PFSK-1 (cell line): Measurements from ENCODE around the gene SLC38A10.

Experiments used
- POLR2AphosphoS5 ChIP-seq: IDR thresholded peaks from 2 replicates; pipeline ENCODE4 v1.6.1; 2012; ENCODE audit warnings: low read depth, mild to moderate bottlenecking, control low read depth, low read length, moderate library complexity
- TAF1 ChIP-seq: IDR thresholded peaks from 2 replicates; pipeline ENCODE4 v1.6.1; 2012; ENCODE audit warnings: low read length, control low read depth, borderline replicate concordance; ENCODE audit not compliant: insufficient read depth
- TF ChIP-seq, protein P1 (sequence below), 2 experiments: IDR thresholded peaks; 2 replicates each; pipeline versions ENCODE4 v1.6.1 to v1.8.0; 2011 to 2012; ENCODE audit warnings: low read depth in 2 of 2, low read length in 2 of 2, control low read depth in 1 of 2, inconsistent platforms in 1 of 2, mild to moderate bottlenecking in 1 of 2, moderate library complexity in 1 of 2; ENCODE audit not compliant: insufficient read depth in 1 of 2

DNA sequence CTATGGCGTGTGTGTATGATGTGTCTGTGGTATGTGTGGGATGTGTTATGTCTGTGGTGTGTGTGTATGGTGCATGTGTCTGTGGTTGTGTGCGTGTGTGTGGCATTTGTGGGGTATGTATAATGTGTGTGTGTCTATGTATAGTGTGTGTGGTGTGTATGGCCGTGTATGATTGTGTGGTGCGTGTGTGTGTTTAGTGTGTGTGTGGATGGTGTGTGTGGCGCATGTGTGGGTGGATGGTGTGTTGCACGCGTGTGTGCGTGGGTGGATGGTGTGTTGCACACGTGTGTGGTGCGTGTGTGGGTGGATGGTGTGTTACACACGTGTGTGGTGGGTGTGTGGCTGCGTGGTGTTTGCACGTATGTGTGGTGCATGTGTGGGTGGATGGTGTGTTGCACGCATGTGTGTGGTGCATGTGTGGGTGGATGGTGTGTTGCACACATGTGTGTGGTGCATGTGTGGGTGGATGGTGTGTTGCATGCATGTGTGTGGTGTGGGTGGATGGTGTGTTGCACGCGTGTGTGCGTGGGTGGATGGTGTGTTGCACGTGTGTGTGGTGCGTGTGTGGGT lies 5.6 kb upstream of the SLC38A10 start:
- TF ChIP-seq, protein P1, sequence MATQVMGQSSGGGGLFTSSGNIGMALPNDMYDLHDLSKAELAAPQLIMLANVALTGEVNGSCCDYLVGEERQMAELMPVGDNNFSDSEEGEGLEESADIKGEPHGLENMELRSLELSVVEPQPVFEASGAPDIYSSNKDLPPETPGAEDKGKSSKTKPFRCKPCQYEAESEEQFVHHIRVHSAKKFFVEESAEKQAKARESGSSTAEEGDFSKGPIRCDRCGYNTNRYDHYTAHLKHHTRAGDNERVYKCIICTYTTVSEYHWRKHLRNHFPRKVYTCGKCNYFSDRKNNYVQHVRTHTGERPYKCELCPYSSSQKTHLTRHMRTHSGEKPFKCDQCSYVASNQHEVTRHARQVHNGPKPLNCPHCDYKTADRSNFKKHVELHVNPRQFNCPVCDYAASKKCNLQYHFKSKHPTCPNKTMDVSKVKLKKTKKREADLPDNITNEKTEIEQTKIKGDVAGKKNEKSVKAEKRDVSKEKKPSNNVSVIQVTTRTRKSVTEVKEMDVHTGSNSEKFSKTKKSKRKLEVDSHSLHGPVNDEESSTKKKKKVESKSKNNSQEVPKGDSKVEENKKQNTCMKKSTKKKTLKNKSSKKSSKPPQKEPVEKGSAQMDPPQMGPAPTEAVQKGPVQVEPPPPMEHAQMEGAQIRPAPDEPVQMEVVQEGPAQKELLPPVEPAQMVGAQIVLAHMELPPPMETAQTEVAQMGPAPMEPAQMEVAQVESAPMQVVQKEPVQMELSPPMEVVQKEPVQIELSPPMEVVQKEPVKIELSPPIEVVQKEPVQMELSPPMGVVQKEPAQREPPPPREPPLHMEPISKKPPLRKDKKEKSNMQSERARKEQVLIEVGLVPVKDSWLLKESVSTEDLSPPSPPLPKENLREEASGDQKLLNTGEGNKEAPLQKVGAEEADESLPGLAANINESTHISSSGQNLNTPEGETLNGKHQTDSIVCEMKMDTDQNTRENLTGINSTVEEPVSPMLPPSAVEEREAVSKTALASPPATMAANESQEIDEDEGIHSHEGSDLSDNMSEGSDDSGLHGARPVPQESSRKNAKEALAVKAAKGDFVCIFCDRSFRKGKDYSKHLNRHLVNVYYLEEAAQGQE (IDR thresholded peaks at IDR 0.05; ENCODE audit: insufficient read depth in 1 of 2, low read depth in 2 of 2, low read length in 2 of 2) = no peak
- no peak for TF ChIP-seq POLR2AphosphoS5
- TF ChIP-seq TAF1 = no peak
